HG02840 (cell line): ENCODE results near the gene GNAZ.

Experiments
- ATAC-seq: cut with Tn5 transposase; IDR thresholded peaks from one replicate; pipeline ENCODE4 v1.9.1; 2021; ENCODE audit warnings: mild to moderate bottlenecking, moderate library complexity, moderate number of reproducible peaks; ENCODE audit not compliant: unreplicated experiment, low FRiP score

The GNAZ gene

DNA sequence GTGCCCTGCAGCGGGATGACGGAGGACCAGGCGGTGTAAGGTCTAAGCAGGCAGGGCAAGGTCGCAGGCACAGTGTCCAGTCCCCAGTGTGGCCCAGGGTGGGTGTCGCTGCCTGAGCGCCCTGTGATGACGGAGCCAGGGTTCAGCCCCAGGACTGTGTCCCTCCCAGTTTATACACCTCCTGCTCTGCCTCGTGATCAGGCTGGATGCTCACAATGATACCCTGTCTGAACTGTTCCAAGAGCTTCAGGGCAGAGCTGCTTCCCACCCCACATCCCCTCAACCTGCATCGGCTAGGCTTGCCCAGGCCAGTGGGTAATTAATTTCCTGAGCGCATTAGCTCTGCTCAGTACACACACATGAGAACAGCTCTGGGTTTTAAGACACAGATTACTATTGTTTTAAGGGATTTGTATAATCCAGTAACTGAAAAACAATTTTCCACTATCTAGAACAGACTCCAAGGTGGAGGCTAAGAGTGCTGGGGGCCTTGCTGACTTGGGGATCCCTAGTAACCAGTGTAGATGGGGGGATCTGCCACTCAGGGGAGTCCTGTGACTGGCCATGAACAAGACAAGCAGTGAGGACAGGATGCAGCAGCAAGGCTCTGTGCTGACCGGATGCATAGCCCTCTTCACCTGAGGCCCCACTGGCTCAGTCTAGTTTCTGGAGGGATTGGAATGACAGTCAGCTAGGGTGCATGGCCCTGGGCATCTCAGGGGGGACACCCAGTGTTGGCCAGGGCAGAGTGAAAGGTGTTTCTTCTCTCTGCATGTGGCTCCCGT, 34.1 kb downstream of the GNAZ start:
- no peak for ATAC-seq

DNA sequence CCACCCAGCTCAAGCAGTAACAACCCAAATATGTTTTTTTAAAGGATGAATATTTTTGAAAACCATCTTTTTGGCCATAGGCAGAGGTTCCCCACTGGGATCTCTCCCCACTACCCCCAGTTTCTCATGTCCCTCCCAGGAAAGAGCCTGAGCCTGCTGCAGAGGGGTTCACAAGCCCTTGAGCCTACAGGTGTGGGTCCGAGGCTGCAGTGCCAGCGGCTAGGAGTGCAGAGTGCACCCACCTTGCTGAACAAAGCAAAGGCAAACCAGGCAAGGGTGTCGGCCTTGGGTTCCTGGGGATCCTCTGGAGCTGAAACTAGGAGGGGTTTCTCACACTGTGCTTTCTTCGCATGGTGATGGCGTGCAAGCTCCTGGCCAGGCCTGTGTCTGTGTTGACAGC, 35.0 kb downstream of the GNAZ start:
- no peak for ATAC-seq

DNA sequence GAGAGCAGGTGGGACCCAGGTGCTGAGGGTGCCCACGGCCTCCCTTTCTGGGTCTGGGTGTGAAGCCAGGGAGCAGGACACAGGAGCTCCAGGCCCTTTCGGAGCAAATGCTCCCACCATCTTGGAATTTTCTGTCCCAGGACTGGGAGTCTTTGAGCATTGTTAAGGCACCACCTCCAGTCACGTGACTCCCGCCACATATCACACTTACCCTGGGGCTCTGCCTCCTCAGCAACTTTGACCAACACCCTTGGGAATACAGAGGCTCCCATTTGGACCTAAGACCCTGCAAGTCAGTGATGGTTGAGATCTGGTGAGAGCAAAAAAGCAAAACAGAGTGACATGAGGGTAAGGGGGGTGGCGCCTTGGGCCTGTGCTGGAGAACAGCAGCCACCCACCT, 35.6 kb downstream of the GNAZ start:
- ATAC-seq: no peak

DNA sequence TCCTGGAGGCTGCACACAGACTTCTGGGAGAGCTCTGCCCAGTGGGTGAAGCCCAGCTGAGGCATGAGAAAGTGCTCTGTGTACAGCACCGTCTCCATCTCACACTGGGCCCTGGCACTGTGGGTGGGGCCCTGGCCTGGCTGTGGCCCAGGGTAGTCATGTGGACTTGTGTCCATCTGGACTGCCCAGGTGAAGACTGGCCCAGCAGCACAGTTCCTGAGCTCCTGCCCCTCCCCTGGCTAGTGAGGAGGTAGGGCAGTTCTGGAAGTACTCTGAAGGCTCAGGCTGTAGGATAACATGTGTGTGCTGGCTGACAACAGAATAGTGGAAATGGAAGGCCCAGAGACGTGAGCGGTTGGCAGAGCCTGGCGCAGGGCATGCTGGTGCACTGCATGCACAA, 36.0 kb downstream of the GNAZ start:
- ATAC-seq: no peak

DNA sequence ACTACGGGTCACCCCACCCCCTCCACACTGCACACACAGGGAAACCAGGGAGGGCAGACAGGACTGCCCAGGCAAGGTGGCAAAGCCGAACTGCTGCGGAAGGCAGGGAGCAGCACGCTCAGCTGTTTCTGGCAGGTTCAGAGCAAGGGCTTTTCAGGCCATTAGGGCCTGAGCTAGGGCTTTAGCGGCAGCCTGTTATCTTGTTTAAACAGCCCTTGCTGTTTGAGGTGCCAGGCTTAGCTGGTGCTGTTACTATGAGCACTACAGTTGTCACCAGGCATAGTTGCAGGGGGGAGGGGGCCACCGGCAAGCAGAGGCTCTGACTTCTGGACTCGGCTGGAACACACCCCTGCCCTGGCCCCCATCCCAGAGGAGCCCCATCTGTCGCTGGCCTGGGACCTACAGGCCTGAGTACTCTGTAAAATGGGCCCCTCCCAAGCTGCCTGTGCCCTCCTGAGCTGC, 36.6 kb downstream of the GNAZ start:
- ATAC-seq: no peak

DNA sequence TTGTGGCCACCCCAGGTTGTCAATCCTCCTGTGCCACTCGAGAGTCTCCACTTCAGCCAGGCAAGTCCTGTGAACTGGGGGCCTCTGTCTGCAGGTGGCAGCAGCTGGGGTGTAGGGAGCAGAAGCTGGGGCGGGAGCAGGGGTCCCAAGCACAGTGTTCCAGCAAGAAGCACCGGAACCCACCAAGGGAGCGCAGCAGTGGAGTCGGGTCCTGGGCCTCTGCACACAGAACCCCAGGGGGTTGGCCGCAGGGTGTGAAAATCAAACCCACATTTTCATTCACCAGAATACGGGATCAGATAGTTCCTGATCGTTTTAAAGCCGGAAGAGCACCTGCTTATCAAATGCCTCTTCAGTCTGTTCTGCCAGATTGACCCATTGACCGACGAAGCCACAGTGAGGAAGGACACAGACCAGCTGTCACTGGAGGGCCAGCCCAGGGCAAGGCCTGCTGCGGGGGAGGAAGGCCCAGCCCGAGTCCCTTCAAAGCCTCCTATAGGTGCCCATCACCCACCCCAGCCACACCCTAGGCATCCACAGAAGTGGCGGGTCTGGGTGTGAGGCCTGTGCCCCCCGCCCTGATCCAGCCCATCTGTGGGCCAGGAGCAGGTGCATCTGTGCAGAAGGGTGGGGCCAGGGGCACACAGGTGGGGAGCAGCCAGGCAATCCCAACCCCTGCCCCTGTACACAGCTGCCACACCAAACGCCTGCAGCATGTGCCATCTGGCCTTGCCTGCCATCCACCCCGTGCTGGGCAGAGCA, 37.3 kb downstream of the GNAZ start:
- ATAC-seq: no peak

DNA sequence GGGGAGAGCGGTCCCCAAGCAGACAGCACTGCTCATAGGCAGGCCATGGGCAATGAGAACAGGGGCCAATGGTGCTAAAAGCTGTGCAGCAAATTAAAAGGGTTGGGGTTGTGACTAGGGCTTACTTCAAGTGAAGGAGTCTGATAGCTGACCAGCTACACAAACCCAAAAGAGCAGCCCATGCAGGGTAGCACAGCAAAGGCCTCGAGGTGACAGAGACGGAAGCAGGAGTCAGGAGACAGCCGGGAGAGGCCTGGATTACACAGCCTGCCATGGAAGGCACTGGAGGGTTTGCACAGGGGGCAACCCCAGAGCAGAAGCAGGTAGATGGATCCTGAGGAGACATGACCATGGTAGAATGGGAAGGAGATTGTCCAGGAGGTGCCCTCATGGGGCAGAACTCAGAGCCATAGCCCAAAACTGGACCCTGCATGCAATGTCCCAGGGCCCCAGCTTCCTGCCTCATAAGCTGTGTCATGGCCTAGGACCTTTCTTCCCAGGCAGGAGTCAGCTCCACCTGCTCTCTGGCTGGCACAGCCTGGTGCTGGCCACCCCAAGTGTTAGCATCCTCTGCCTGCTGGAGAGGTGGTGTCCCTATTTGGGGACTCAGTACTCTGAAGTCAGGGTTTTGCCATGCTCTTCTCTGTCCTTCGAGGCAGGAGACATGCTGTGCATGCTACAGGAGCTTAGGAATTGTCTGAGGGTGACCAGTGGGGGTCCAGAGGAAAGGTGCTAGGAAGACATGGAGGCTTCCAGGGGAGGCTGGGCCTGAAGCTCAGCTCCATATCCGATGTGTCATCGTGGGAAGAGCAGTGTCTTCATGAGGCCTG, 38.1 kb downstream of the GNAZ start:
- ATAC-seq: no peak

DNA sequence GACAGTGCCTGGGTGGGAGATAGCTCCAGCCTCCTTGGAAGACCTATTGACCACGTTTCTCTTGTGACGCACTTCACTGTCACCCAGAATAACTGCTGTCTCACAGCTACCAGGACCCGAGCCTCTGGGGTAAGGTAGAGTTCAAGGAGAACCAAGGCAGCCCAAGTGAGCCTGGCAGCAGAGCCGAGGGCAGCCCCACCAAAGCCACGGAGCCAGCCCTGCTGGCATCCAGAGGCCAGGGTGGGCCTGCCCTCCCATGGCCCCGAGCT, 38.7 kb downstream of the GNAZ start:
- ATAC-seq: no peak

DNA sequence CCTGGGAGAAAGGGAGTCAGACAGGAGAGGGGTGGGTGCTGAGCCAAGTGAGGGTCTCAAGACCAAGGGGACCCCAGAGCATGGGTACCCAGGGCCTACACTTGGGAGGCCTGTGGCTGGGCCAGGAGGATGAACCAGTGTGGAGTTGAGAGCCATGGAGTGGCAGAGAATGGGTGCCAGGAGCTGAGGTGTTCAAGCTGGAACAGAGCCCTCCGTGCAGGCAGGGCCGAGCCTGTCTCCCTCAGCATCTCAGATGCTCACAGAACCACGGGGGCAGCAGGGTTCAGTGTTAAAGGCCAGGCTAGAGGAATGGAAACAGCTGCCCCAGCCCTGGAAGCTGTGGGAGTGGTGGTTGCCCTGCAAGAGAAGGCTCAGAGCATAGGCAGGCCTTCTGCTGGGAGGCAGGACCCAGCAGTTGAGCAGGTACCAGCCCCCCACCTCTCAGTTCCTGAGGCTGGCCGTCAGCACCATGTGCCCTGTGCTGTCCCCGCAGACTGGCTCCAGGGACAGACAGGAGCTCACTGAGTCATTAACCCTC, 39.2 kb downstream of the GNAZ start:
- ATAC-seq: no peak

DNA sequence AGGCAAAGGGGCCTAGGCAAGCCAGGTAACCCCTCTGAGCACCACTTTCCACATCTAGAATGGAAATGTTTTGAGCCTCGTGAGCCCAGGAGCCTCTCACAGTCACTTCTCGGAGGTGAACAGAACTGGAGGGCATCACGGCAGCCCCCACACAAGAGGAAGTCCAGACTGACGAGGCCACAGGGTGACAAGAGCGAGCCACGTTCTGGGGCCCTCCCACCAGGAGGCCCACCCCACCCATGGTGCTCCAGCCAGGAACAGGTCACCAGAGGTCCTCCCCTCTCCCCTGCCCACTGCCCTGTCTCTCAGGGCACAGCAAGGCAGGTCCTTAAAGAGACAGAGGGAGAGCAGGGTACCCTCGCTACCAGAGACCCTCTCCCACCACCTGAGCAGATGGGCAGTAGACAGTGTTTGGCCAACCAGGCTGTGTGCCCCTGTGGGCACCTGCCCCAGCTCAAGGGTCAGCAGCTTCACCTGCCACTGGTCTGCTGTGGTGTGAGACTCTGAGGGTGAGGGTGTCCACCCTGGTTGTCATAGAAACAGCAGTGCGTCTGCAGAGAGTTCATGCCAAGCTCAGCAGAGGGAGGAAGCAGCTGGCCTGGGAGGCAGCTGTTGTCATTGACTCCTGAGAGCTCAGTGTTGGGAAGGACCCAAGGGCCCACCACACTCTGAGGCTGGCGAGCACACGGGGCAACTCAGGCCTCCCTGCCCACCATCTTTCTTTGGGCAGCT, 40.0 kb downstream of the GNAZ start:
- ATAC-seq: no peak

DNA sequence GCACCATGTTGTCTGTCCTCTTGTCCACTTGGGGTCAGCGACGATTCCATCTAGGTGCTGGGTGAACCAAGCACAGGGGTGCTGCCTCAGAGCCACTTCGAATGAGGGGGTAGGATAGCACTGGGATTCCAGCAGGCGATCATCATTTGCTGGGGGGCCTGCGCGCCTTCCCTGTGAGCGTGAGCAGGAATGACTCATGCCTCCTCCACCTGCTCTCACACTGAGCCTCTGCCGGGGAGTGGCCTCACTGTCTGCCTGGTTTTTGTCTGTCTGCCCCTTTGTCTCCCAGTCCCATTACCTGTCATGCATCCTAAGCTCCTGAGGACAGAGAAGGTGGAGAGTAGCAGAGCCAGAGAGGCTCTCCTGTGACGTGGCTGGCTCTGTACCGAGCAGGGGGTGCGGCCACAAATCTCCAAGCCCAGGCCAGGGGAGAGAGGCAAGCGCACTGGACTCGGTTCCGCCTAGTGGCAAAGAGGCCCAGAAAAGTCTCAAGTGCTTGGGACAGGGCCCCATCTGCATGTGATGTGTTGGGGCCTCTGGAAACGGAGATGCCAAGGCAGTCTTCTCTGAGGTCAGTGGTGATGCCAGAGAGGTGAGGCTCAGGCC, 40.7 kb downstream of the GNAZ start:
- no peak for ATAC-seq

DNA sequence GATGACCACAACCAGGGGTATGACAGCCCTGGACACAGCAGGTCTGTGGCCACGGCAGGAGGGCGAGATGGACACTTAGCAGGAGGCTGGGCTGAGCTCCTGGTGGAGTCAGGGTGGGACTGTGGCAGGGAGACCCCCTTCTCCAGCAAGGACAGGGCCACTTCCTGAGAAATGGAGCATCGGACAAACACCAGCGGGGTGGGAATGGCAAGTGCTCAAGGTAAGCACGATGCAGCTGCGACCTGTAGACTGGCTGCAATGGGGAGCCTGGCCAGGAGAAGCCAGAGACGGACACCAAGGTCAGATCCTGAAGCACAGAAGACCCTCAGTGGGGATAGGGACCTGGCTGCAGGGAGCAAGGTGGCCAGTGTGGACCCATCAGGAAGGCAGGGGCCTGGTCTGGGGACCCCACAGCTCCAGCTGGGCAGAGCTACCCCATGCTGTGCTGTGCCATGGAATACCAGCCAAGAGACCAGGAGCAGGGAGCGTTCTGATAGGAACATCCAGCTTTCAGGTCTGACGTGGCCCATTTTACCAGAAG, 42.2 kb downstream of the GNAZ start:
- no peak for ATAC-seq

DNA sequence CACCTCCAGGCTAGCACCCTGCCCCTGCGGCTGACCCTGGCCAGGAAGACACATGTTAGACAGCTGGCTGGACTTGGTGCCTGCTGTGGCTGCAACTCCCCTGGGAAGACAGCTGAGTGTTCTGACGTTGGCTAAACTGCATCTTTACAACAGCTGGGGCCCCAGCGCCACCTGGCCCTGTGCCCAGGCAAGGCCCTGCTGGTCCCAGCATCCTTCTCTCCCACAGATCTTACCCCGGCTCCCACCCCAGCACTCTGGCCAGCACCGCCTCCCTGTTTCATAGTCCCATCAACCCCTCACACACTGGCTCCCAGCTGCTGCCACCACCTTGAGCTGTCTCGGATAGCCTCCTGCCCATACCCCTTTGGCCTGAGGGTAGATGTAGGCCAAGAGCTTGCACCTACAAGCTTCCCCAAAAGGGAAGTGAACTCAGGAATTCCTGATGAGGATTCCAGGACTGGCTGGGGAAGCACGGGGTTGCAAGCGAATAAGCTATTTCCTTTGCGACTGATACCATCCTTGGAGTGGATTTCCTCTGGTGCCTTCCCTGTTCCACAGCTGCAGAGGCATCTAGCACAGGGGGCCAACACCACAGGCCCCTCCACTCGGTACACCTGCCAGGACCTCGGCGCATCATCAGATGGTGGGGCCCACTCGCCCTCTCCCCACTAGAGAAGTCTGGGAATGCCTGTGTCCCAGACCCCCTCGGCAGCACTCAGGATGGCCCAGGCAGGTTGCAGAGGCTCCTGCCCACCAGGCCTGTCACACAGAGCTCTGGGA, 42.9 kb downstream of the GNAZ start:
- no peak for ATAC-seq

DNA sequence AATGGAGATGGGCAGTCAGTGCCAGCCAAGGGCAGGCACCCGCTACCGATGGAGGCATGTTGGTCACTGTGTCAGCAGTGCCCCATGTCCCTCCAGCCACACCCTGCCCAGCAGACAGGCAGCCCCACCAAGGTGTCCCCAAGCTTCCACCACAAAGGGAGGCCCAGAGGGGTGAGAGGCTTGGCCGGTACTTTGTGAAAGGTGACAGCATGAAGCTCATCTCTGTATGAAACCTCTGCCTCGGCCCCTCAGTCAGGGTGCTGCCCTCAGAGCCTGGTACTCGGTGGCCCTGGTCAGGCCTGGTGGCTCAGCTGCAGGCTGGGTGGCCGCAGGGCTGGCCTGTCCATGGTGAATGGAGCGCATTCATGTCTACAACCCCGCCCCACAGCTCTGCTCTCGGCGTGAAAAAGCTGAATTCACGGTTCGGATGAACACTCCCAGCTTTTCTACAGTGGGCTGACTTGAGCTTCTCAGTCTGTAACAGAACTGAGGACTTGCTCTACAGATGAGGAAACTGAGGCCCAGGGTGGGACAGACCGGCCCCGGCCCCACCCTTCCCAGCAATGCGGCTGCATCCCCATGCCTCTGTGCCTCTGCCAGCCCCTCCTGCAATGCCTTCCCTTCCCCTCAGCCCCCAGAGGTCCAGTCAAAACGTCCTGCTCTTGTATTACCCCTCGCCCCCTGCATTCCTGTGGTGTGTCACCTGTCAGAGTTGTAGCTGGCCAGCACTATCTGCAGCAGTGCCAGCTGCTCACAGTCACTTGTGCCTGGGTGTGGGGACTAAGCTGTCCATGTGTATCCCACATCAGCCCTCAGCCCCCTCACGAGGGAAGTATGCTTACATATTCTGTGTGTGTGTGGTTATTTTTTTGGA, 43.8 kb downstream of the GNAZ start:
- ATAC-seq: no peak

DNA sequence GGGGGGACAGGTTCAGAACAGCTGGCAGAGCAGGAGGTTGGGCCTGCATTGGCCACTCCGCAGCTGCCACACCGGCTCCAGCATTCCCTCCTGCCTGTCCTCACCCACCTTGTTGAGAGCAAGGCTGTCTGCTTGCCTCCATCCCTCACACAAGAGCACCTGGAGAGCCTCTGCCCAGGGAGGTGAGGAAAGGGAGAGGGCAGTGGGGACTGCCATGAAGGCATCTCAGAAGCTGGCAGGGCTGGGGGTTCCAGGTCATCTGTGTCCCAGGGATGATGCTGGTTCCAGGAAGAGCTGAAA, 44.4 kb downstream of the GNAZ start:
- ATAC-seq: no peak

DNA sequence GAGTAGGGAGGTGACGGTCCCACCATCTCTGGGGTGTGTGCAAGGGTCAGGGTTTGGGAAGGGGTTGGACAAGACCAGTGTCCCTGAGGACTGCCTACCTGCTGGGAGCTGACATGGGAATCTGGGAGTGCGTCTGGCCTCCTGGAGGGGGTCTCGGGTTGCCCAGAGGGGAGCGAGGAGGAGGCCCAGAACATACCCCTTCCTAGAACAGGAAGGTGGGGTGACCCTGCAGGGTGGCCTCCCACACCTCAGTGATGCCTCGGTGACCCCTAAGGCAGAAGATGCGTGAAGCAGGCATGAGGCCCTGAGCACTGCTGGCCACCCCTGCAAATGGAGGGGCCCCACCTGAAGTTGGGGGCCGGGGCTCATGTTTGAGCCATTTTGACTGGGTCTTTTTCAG, 45.0 kb downstream of the GNAZ start:
- no peak for ATAC-seq

DNA sequence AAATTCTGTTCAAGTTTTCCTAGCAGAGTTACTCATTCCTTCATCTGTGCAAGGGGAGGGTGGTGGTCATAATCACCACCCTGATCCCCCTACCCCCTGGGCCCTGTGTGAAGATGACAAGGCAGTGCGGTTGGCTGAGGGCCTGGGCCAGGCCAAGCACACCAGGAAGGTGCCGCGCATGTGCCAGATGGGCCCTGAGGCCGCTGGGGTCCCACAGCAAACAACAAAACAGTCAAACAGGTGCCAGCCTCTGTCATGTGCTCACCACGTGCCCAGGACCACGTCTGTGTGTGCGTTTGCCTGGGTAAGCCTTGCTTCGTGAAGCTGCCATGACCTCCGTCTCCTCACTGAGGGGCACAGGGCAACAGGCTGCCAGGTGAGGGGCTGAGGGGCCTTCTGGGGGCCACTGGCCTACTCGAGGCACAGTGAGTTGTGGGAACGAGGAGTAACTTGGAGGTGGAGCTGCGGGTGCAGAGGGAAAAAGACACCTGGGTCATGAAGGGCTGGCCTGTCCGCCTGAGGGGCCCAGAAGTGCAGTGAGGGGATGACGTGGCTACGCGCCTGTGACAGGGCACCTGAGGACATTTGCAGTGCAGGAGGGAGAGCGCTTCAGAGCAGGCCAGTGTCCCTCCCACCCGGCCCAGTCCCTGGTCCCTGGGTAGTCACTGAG, 45.6 kb downstream of the GNAZ start:
- ATAC-seq: no peak
